HG02840 (cell line): Measurements from ENCODE around the gene SPAG6.
"Not testable (repeated sequence)": the region's sequence is repeated elsewhere in the genome, so short reads cannot be mapped to it uniquely, and the experiment has no call there.

Source experiments
- ATAC-seq: cut with Tn5 transposase; IDR thresholded peaks from one replicate; pipeline ENCODE4 v1.9.1; 2021; ENCODE audit warnings: mild to moderate bottlenecking, moderate library complexity, moderate number of reproducible peaks; ENCODE audit not compliant: unreplicated experiment, low FRiP score

Gene SPAG6

DNA sequence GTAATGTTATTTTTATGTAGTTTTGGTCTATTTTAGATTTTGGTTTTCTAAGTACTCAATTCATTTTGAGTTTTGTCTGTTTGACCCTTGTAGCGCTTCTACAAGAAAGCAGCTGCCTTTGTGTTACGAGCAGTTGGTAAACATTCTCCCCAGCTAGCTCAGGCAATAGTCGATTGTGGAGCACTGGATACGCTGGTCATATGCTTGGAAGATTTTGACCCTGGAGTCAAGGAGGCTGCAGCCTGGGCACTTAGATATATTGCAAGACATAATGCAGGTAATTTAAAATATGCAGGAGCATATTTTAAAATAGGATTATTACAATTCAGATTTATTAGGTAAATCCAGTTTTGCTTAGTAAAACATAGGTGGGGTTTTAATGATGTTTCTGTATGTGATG, 23.1 kb downstream of the SPAG6 start:
- ATAC-seq: no peak

DNA sequence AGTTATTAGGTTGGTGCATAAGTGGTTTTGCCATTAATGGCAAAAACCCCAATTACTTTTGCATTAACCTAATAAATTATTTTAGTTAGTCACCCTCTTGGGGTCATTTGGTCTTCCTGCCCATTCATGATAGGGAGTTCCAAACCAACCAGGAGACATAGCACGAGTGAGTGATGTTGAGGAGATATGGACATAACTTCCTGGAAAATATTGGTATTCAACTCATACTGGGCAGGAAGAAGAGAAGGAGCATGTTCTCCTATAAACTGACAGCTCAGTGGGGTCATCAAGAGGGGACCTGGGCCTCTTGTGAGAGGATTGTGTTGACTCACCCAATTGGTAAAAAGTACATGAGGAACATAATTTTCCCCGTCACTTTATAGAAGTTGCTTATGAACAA, 23.7 kb downstream of the SPAG6 start:
- ATAC-seq: no peak

- ATAC-seq: no peak
Measured at GRCh38 chr10:22369434-22370072, 24.3 kb downstream of the SPAG6 start.

DNA sequence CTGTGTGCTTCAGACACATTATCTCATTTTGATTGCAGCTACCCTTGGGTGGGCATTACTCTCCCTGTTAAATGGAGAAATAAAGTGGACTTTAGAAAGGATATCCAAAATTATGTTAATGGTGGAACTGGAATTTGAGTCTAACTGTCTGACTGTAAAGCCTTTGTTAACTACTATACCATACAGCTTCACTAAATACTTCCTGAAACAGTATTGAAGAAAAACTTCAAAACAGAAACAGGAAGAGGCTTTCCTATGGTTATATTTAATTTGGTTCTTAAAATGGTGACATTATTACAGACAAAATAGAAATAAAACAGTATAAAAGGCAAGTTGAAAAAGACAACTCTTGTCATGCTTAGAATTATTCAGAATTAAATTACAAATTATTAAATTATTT, 25.0 kb downstream of the SPAG6 start:
- ATAC-seq: no peak

DNA sequence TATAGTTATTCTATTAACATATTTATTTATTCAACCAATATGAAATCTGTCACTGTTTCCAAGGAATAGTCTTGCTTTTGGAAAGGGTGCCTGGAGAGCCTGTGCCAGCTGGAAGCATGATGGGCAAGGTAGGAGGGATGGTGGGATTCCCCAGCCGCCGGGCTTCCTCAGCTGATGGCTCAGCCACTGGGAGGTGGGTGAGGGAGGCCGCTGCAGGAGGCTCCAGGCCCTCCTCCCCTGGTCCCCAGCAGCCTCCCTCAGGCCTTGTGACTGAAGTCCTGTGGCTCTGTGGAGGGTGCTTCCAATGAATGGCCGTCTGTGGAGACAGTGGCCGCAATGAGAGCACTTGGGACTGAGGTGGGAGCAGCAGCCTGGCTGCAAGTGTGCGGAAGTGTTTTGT, 27.0 kb downstream of the SPAG6 start:
- no peak for ATAC-seq

DNA sequence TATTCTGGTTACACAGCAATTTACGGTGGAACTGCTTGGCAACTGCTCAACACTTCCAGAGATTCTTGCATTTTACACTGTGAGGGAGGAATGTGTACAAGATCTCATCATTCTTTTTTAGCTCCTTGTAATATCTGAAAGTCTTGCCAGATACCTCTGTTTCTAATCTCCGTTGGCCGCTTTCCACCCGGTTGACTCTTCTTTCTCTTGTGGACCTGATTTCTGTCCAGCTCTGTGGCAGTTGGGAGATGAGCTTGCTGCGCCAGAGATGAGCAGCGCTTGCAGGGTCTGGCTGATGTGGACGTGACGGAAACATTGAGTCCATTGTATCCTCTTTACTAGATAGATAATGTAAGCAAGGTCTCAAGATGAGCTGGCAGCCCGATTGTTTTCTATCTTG, 27.6 kb downstream of the SPAG6 start:
- no peak for ATAC-seq

DNA sequence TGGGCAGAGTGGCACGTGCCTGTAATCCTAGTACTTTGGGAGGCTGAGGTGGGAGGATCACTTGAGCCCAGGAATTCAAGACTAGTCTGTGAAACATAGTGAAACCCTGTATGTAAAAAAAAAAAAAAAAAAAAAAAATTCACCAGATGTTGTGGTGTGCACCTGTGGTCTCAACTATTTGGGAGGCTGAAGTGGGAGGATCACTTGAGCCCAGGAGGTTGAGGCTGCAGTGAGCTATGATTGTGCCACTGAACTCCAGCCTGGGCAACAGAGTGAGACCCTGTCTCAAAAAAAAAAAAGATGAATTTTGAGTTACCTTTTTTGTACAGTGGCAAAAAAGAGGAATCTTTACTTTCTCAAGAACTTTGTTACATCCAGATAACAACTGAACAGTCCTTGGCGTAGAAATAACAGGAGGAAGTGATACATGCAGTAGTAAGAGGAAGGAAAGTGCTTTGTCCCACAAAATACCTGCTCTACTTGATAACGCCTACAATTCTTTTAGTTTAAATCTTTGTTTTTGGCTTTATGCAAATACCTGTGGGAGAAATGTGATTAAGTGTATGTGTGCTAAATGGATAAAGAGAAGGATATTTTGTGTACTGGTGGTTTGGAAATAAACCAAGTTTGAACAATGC, 29.3 kb downstream of the SPAG6 start:
- no peak for ATAC-seq

- peak; percentile 38 for ATAC-seq
Measured at GRCh38 chr10:22379059-22379458, 33.8 kb downstream of the SPAG6 start.

- ATAC-seq: no peak
Measured at GRCh38 chr10:22381262-22381661, 36.0 kb downstream of the SPAG6 start.

- no peak for ATAC-seq
Measured at GRCh38 chr10:22386503-22386902, 41.2 kb downstream of the SPAG6 start.

GRCh38 chr10:22389856-22390589, 44.7 kb downstream of the SPAG6 start:
- ATAC-seq: no peak

- ATAC-seq: no peak
Measured at GRCh38 chr10:22391600-22391999, 46.3 kb downstream of the SPAG6 start.

DNA sequence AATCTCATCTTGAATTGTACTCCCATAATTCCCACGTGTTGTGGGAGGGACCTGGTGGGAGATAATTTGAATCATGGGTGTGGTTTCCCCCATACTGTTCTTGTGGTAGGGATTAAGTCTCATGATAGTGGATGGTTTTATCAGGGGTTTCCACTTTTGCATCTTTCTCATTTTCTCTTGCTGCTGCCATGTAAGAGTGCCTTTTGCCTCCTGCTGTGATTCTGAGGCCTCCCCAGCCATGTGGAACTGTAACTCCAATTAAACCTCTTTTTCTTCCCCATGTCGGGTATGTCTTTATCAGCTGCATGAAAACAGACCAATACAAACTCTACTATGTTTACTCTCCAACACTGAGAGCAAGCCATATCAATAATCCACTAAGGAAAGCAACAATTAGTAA, 50.9 kb downstream of the SPAG6 start:
- ATAC-seq: not testable (repeated sequence)

DNA sequence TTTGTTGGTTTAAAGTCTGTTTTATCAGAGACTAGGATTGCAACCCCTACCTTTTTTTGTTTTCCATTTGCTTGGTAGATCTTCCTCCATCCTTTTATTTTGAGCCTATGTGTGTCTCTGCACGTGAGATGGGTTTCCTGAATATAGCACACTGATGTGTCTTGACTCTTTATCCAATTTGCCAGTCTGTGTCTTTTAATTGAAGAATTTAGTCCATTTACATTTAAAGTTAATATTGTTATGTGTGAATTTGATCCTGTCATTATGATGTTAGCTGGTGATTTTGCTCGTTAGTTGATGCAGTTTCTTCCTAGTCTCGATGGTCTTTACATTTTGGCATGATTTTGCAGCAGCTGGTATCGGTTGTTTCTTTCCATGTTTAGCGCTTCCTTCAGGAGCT, 61.6 kb downstream of the SPAG6 start:
- ATAC-seq: not testable (repeated sequence)

GRCh38 chr10:22410394-22410793, 65.1 kb downstream of the SPAG6 start:
- ATAC-seq: no peak

DNA sequence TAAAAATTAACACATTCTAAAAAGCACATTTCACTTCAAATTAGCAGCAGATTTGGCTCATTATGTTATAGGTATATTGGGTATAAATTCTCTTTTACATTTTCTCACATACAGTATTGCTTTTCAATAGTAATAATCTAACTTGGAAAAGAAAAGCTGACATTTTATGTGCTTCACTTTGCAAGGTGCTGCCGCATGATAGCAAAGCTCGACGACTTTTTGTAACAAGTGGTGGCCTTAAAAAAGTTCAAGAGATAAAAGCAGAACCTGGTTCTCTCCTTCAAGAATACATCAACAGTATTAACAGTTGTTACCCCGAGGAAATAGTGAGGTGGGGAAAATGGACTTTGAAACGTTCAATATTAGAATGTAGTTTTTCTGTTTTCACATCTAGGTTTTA, 65.5 kb downstream of the SPAG6 start:
- no peak for ATAC-seq

- no peak for ATAC-seq
Measured at GRCh38 chr10:22414146-22414545, 68.8 kb downstream of the SPAG6 start.

GRCh38 chr10:22415072-22415471, 69.8 kb downstream of the SPAG6 start:
- ATAC-seq: no peak

DNA sequence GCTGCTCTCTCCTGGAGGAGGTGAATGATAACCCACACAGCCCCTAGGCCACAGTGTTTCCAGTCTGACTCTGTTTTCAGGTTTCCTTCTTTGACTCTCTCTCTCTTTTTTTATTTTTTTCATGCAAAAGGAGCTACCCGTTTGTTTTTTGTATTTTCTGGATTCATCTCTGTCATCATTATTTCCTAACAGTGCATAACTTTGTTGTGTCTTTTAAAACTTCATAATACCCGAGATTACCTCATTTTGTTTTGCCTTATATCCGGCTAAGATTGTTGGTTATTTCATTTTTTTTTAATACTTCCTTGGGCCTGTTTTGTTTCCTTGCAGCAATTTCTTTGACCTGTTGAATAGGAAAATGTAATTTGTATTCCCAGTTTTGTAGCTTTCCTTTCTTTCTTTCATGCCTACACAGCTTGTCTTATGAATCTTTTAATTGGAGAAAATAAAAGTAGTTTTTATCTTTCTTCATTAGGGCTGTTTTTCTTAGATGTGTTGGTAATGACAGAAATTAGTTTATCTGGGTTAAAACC, 72.5 kb downstream of the SPAG6 start:
- no peak for ATAC-seq

GRCh38 chr10:22420787-22421517, 75.7 kb downstream of the SPAG6 start:
- ATAC-seq: no peak

- ATAC-seq: no peak
Measured at GRCh38 chr10:22426653-22427052, 81.4 kb downstream of the SPAG6 start.
